K562 (cell line): Measurements from ENCODE around the gene NHSL2. TPM values are rescaled to one million over a fixed set of nuclear protein-coding genes. Genes with fewer than 3 reads are reported as not detected.

Experiments
- ARNT ChIP-seq, 2 experiments: fragments of 450-650 bp; IDR thresholded peaks; 2 replicates each; pipeline ENCODE4 v1.6.1; 2016; ENCODE audit warnings: mild to moderate bottlenecking in 1 of 2
- BCL6 ChIP-seq: fragments of 250-450 bp; sonication (Bioruptor Pico); IDR thresholded peaks from 2 replicates; pipeline ENCODE4 v1.4.0; 2020
- BRD4 ChIP-seq: fragments of 200-600 bp; sonication (generic); IDR thresholded peaks from 2 replicates; pipeline ENCODE4 v1.6.1; 2017; ENCODE audit warnings: inconsistent platforms
- CTBP1 ChIP-seq: fragments of 450-650 bp; IDR thresholded peaks from 2 replicates; pipeline ENCODE4 v1.6.1; 2016; ENCODE audit warnings: borderline replicate concordance
- DDX20 ChIP-seq: fragments of 450-650 bp; IDR thresholded peaks from 2 replicates; pipeline ENCODE4 v1.6.1; 2016; ENCODE audit warnings: missing genetic modification characterization, low read depth, mild to moderate bottlenecking, missing compliant biosample characterization, moderate library complexity
- EWSR1 ChIP-seq: fragments of 450-650 bp; IDR thresholded peaks from 2 replicates; pipeline ENCODE4 v1.6.1; 2018; ENCODE audit warnings: borderline replicate concordance, mild to moderate bottlenecking, low read depth, moderate library complexity; ENCODE audit not compliant: partially characterized antibody
- EZH2 ChIP-seq: IDR thresholded peaks from 2 replicates; pipeline ENCODE4 v1.6.1; 2012; ENCODE audit warnings: low read depth, mild to moderate bottlenecking, inconsistent platforms, low read length, borderline replicate concordance
- FOXJ2 ChIP-seq: fragments of 200-800 bp; sonication (Bioruptor generic); IDR thresholded peaks from 2 replicates; pipeline ENCODE4 v1.6.1; 2016; ENCODE audit warnings: missing genetic modification characterization, missing compliant biosample characterization
- KLF10 ChIP-seq: fragments of 250-450 bp; sonication (Bioruptor Pico); IDR thresholded peaks from 2 replicates; pipeline ENCODE4 v1.6.1; 2021; ENCODE audit warnings: matching md5 sums
- MAZ ChIP-seq, 2 experiments: fragments of 450-650 bp in 1 of 2; sonication (generic) in 1 of 2; formaldehyde crosslinking; IDR thresholded peaks in 1 of 2; conservative IDR thresholded peaks in 1 of 2; 2 replicates each; pipeline versions ENCODE4 v1.4.0 to v1.5.0; 2020; ENCODE audit warnings: mild to moderate bottlenecking in 1 of 2, missing genetic modification reagents in 1 of 2
- NFE2 ChIP-seq: IDR thresholded peaks from 2 replicates; pipeline ENCODE4 v1.6.1; 2014; ENCODE audit warnings: antibody characterized with exemption, low read depth
- NFRKB ChIP-seq: fragments of 450-650 bp; IDR thresholded peaks from 2 replicates; pipeline ENCODE4 v1.6.1; 2016; ENCODE audit warnings: low read depth
- POLR2G ChIP-seq: fragments of 200-400 bp; formaldehyde crosslinking; IDR thresholded peaks from 2 replicates; pipeline ENCODE4 v1.6.1; 2017; ENCODE audit warnings: low read depth, mild to moderate bottlenecking, antibody characterized with exemption, low read length, moderate library complexity
- SLC30A9 ChIP-seq: fragments of 250-450 bp; sonication (Bioruptor Pico); IDR thresholded peaks from 2 replicates; pipeline ENCODE4 v1.8.0; 2022; ENCODE audit warnings: mild to moderate bottlenecking, moderate library complexity
- STAT5B ChIP-seq: fragments of 250-450 bp; sonication (Bioruptor Pico); IDR thresholded peaks from 2 replicates; pipeline ENCODE4 v1.8.0; 2021; ENCODE audit warnings: mild to moderate bottlenecking, inconsistent platforms
- ZFP91 ChIP-seq: sonication (generic); formaldehyde crosslinking; IDR thresholded peaks from 2 replicates; pipeline ENCODE4 v1.8.0; 2022; ENCODE audit warnings: mild to moderate bottlenecking, missing genetic modification reagents
- ZNF184 ChIP-seq: sonication (generic); formaldehyde crosslinking; IDR thresholded peaks from 2 replicates; pipeline ENCODE4 v1.5.0; 2020; ENCODE audit warnings: missing genetic modification reagents
- ZNF384 ChIP-seq: IDR thresholded peaks from 2 replicates; pipeline ENCODE4 v1.6.1; 2012; ENCODE audit warnings: low read depth, low read length, improper control_type of control experiment
- ZNF395 ChIP-seq: fragments of 200-800 bp; sonication (Bioruptor generic); IDR thresholded peaks from 2 replicates; pipeline ENCODE4 v1.6.1; 2017; ENCODE audit warnings: missing genetic modification characterization, missing compliant biosample characterization
- polyA plus RNA-seq, 8 experiments: library from polyadenylated mRNA; depleted of rRNA in 4 of 8; stranded (reverse) in 5 of 8; unstranded in 3 of 8; fragments of >200 nt; fragmentation: Nextera tagmentation in 2 of 8; fragmentation: Illumina TruSeq in 1 of 8; extraction: Ambion mirVana in 2 of 8; extraction: Trizol in 1 of 8; gene quantifications; 2 replicates each; pipeline versions ENCODE4 v1.2.1 to v1.2.3, GENCODE V29; 2011 to 2014; ENCODE audit warnings: inconsistent platforms in 1 of 8, missing spikeins in 1 of 8
- total RNA-seq, 7 experiments: library from RNA; depleted of rRNA in 6 of 7; stranded (reverse); fragments of >200 nt in 6 of 7; fragmentation: Illumina TruSeq in 2 of 7; extraction: Trizol in 2 of 7; gene quantifications; 2 replicates each; pipeline versions ENCODE4 v1.2.1 to v1.2.3, GENCODE V29; 2011 to 2021; ENCODE audit warnings: low replicate concordance in 1 of 7
- TF ChIP-seq, protein P1 (sequence below): fragments of 450-650 bp; IDR thresholded peaks from 2 replicates; pipeline ENCODE4 v1.6.1; 2017; ENCODE audit warnings: mild to moderate bottlenecking, moderate library complexity
- TF ChIP-seq, protein P2 (sequence below), 2 experiments: fragments of 450-650 bp in 1 of 2; IDR thresholded peaks; 2 replicates each; pipeline ENCODE4 v1.6.1; 2011 to 2017; ENCODE audit warnings: low read depth in 2 of 2, antibody characterized with exemption in 1 of 2, borderline replicate concordance in 1 of 2, low read length in 1 of 2, mild to moderate bottlenecking in 1 of 2, mixed read lengths in 1 of 2; ENCODE audit not compliant: control insufficient read depth in 1 of 2

The NHSL2 gene
- total and polyA plus RNA-seq, 9 of the 15 experiments (the other 6 are each of a cell fraction or from before 2014, with no cell fraction given) = 0.02 TPM; not detected in 8

- TF ChIP-seq EWSR1 (no peak), ZFP91 (CRISPR knock-in tag) (no peak), ZNF384 (no peak), ZNF184 (no peak), POLR2G (0 out of 2 replicates have a peak, but pooled peaks have one; percentile 19), SLC30A9 (CRISPR knock-in tag) (no peak), MAZ (CRISPR knock-in tag; conservative IDR thresholded peaks at IDR 0.05 in 1 of 2, IDR thresholded peaks at IDR 0.05 in 1 of 2) (peak; percentile 91 to 93), ARNT (IDR thresholded peaks at IDR 0.05) (no peak), NFRKB (no peak), FOXJ2 (tag) (no peak), EZH2 (no peak), NFE2 (peak; percentile 44), BRD4 (no peak), KLF10 (CRISPR knock-in tag) (no peak), STAT5B (CRISPR knock-in tag) (no peak), CTBP1 (peak; percentile 54; the same call in 1 of the 2 replicates), ZNF395 (no peak), BCL6 (CRISPR knock-in tag) (no peak), DDX20 (tag) (no peak)
- TF ChIP-seq, protein P1, sequence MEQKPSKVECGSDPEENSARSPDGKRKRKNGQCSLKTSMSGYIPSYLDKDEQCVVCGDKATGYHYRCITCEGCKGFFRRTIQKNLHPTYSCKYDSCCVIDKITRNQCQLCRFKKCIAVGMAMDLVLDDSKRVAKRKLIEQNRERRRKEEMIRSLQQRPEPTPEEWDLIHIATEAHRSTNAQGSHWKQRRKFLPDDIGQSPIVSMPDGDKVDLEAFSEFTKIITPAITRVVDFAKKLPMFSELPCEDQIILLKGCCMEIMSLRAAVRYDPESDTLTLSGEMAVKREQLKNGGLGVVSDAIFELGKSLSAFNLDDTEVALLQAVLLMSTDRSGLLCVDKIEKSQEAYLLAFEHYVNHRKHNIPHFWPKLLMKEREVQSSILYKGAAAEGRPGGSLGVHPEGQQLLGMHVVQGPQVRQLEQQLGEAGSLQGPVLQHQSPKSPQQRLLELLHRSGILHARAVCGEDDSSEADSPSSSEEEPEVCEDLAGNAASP = no peak
- TF ChIP-seq, protein P2, sequence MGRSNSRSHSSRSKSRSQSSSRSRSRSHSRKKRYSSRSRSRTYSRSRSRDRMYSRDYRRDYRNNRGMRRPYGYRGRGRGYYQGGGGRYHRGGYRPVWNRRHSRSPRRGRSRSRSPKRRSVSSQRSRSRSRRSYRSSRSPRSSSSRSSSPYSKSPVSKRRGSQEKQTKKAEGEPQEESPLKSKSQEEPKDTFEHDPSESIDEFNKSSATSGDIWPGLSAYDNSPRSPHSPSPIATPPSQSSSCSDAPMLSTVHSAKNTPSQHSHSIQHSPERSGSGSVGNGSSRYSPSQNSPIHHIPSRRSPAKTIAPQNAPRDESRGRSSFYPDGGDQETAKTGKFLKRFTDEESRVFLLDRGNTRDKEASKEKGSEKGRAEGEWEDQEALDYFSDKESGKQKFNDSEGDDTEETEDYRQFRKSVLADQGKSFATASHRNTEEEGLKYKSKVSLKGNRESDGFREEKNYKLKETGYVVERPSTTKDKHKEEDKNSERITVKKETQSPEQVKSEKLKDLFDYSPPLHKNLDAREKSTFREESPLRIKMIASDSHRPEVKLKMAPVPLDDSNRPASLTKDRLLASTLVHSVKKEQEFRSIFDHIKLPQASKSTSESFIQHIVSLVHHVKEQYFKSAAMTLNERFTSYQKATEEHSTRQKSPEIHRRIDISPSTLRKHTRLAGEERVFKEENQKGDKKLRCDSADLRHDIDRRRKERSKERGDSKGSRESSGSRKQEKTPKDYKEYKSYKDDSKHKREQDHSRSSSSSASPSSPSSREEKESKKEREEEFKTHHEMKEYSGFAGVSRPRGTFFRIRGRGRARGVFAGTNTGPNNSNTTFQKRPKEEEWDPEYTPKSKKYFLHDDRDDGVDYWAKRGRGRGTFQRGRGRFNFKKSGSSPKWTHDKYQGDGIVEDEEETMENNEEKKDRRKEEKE (IDR thresholded peaks at IDR 0.05; ENCODE audit: borderline replicate concordance in 1 of 2, control insufficient read depth in 1 of 2, low read depth in 2 of 2, low read length in 1 of 2) = no peak
These were observed 107.8 kb downstream of the NHSL2 start (continued) for GRCh38 chrX:72018277-72019112.
